ENCODE measurements around the gene RNF152.

RNF152 gene

DNA sequence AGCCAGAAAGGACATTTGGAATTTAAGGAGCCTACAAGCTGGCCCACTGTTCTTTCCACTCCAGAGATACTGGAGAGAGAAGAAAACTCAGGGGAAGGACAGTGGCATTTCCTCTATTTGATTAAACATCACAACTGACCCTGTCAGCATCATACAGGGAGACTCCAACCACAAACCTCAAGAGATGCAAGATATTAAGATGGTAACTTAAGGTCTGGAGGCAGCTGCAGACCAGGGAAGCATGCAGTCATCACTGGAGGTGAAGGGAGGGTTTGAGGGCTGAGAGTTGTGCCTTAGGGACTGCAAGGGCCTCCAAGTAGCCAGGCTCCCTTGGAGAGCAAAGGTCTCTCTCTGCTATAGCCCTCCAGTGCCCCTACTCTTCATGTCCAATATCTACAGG lies 67.4 kb downstream of the RNF152 start:
- peak; percentile 85 for DNase-seq (ENCODE audit: low read depth)
- TF ChIP-seq, protein P1, sequence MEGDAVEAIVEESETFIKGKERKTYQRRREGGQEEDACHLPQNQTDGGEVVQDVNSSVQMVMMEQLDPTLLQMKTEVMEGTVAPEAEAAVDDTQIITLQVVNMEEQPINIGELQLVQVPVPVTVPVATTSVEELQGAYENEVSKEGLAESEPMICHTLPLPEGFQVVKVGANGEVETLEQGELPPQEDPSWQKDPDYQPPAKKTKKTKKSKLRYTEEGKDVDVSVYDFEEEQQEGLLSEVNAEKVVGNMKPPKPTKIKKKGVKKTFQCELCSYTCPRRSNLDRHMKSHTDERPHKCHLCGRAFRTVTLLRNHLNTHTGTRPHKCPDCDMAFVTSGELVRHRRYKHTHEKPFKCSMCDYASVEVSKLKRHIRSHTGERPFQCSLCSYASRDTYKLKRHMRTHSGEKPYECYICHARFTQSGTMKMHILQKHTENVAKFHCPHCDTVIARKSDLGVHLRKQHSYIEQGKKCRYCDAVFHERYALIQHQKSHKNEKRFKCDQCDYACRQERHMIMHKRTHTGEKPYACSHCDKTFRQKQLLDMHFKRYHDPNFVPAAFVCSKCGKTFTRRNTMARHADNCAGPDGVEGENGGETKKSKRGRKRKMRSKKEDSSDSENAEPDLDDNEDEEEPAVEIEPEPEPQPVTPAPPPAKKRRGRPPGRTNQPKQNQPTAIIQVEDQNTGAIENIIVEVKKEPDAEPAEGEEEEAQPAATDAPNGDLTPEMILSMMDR (conservative IDR thresholded peaks at IDR 0.05; ENCODE audit: low read length), result no peak
- H3K4me3 ChIP-seq (ENCODE audit: low read length), result no peak overlapping the region

DNA sequence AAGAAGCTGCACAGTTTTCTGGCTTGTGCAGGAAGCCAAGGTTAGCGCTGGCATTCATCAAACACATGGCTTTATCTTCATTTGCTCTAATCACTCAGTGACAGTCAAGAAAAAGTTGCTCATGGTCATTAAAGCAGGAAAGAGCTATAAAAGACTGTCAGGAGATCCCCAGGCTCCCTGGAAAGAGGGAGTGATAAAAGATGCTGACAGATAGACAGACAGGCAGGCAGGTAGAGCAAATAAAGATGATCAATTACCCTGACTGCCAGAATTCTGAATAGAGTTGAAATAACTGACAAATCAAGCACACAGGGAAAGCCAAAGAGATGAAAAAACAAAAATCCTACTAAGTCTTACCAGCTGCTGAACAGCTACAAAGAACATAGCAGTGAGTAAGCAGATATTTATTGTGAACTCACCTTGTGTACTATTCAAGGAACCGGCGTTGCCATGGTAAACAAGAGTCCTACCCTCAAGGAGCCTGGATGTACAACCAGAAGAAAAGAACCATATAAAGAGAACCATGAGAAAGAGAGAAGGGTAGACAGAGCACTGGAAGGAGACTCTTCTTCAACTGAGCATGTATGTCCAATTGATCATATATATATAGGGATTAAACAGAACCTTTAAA lies 68.0 kb downstream of the RNF152 start:
- TF ChIP-seq, protein P1 (conservative IDR thresholded peaks at IDR 0.05; ENCODE audit: low read length), result no peak
- peak; percentile 54 for DNase-seq (ENCODE audit: low read depth)
- no peak overlapping the region for H3K4me3 ChIP-seq (ENCODE audit: low read length)

DNA sequence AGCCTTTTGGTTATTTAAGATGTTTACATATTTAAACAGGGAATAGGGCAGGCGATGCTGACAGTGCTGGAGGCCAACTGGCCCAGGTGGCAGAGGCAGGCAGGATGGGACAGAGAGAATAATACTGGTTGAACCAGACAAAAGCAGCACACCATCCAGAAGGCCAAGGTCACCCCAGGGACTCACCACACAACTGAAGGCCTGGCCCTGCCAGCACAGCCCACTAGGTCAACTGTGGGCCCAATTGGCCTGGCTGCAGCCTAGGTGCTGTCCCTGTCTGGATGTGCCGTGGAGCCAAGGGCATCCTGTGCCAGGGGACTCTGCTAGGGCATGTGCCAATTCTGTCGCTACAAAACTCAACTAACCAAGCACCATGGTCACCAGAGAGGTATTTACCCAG lies 69.2 kb downstream of the RNF152 start:
- DNase-seq (ENCODE audit: low read depth), result no peak
- no peak overlapping the region for H3K4me3 ChIP-seq (ENCODE audit: low read length)
- TF ChIP-seq, protein P1 (conservative IDR thresholded peaks at IDR 0.05; ENCODE audit: low read length), result no peak

DNA sequence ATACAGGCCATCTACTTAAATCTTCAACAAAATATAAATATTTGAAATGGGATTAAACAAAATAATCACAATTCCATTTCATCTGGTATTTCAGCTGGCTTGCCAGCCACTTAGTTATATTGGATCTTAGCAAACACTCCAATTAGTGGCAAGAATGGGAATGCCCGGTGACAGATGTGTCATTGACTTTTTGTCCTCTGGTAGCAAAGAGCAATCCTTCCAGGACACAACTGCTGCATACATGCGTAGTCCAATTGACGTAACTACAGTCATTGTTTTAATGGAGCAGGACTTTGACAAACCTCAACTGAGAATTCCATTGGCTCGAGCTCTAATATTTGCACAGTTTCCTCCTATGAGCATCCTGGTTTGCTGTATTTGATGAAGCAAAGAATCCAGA lies 69.9 kb downstream of the RNF152 start:
- no peak for DNase-seq (ENCODE audit: low read depth)
- H3K4me3 ChIP-seq (ENCODE audit: low read length), result no peak overlapping the region
- TF ChIP-seq, protein P1 (conservative IDR thresholded peaks at IDR 0.05; ENCODE audit: low read length), result no peak

DNA sequence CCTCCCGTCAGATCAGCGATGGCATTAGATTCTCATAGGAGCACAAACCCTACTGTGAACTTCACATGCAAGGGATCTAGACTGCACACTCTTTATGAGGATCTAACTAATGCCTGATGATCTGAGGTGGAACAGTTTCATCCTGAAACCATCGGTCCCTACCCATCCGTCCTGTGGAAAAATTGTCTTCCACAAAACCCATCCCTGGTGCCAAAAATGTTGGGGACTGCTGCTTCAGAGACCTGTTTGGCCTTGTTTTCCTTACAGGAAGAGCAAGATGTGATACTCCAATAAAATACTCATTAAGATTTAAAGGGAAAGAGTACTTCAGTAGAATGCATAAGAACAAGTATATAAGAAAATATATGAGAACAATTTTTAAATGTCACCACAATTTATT lies 71.1 kb downstream of the RNF152 start:
- DNase-seq (ENCODE audit: low read depth), result no peak
- H3K4me3 ChIP-seq (ENCODE audit: low read length), result no peak overlapping the region
- TF ChIP-seq, protein P1 (conservative IDR thresholded peaks at IDR 0.05; ENCODE audit: low read length), result no peak

DNA sequence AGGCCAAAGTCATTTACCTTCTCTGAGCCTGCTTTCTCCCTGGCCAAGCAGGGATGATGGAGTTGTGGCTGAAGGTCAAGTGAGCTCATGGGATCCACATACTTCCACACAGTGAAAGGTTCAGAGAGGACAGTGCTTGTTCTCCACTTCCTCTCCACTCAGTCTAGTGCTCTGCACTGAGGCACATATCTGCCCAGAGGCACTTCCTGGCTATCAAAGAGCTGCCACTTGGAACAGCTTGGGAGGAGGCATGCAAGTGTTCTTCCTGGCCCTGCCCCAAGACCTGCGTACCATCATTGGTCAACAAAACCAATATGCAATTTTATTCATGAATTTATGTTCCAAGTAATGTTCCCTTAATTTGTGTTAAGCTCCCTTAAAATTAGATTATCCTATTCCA lies 71.9 kb downstream of the RNF152 start:
- no peak overlapping the region for H3K4me3 ChIP-seq (ENCODE audit: low read length)
- TF ChIP-seq, protein P1 (conservative IDR thresholded peaks at IDR 0.05; ENCODE audit: low read length), result no peak
- no peak for DNase-seq (ENCODE audit: low read depth)

DNA sequence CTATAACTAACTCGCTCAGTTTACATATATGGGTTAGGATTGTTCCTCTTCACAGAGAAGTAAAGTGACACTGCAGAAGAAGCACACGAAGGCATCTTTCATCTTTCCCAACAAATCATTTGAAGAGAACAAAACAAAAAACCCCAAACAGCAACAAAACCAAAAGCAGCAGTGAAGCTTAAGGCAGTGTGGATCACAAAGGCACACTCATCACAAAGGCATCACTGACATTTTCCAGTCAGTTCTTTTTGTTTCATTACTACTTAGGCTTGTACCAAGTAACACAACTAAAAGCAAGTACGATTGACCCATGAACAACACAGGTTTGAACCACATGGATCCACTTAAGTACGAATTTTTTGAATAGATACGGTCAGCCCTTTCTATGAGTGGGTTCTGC lies 75.7 kb downstream of the RNF152 start:
- TF ChIP-seq, protein P1 (conservative IDR thresholded peaks at IDR 0.05; ENCODE audit: low read length), result no peak
- peak; percentile 56 for DNase-seq (ENCODE audit: low read depth)
- no peak overlapping the region for H3K4me3 ChIP-seq (ENCODE audit: low read length)

All from AG10803 (cell line).